Upper lobe of right lung (tissue), 1 donor: ENCODE data around the gene CILP2. TPM values are rescaled to one million over a fixed set of nuclear protein-coding genes. Genes with fewer than 3 reads are reported as not detected.

Experiments
- ATAC-seq: fragments of 200-7000 bp; cut with Tn5 transposase; one replicate; pipeline ENCODE4 v1.9.1; 2020; ENCODE audit warnings: mild to moderate bottlenecking, moderate library complexity
- DNase-seq: peaks from one replicate; pipeline ENCODE4 v3.0.0-alpha.2; 2020
- H3K27ac ChIP-seq: fragments of 200-600 bp; one replicate; pipeline ENCODE4 v1.8.0; 2022
- H3K27me3 ChIP-seq: fragments of 200-600 bp; one replicate; pipeline ENCODE4 v1.8.0; 2022; ENCODE audit warnings: mild to moderate bottlenecking
- H3K36me3 ChIP-seq: fragments of 200-600 bp; one replicate; pipeline ENCODE4 v1.8.0; 2022
- H3K4me1 ChIP-seq: fragments of 200-600 bp; one replicate; pipeline ENCODE4 v1.8.0; 2022
- H3K4me3 ChIP-seq: fragments of 200-600 bp; one replicate; pipeline ENCODE4 v1.8.0; 2022; ENCODE audit warnings: mild to moderate bottlenecking
- H3K9me3 ChIP-seq: fragments of 200-600 bp; one replicate; pipeline ENCODE4 v1.8.0; 2022
- intact Hi-C: fragments of 100-400 bp; cut with DNase I; formaldehyde crosslinking; loops from one replicate; pipeline ENCODE4 v1.11.0; 2022
- total RNA-seq: library from RNA; stranded (reverse); fragmentation: NEBNext Ultra II Directional; extraction: Animal tissue kit (Norgen Biotek cat#: 25700); gene quantifications from one replicate; pipeline ENCODE4 v1.2.1, GENCODE V29; 2021
- TF ChIP-seq, protein P1 (sequence below): fragments of 200-600 bp; IDR thresholded peaks from one replicate; pipeline ENCODE4 v1.8.0; 2022; ENCODE audit warnings: antibody characterized with exemption
- donor health status: DM: no; HTN: yes; CAD: no; lungs with severe emphysema.

Gene CILP2
- total RNA-seq, 1 donor from 2014 or later = 0.41 TPM

DNA sequence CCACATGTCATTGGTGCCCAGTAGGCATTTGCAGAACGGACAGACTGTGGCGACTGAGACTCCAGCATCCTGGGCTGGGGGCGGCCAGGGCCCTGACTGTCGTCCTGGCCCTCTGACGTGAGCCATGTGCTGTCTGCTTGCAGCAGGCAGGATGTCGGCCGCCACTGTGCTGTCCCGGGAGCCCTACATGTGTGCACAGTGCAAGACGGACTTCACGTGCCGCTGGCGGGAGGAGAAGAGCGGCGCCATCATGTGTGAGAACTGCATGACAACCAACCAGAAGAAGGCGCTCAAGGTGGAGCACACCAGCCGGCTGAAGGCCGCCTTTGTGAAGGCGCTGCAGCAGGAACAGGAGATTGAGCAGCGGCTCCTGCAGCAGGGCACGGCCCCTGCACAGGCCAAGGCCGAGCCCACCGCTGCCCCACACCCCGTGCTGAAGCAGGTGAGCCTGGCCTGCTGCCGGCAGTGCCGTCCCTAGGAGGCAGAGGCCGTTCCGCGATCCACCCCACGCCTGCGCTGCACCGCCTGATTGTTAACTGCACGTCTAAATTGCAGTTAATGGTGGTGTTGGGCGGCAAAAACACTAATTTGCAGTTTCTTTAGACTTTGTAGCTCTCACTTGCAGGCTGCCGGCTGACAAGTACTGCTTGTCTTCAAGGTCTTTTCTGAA lies 37.0 kb upstream of the CILP2 start:
- ATAC-seq (no peak), DNase-seq (no peak)
- no peaks in the 10 kb centered on the region for H3K9me3 ChIP-seq
- no peak overlapping the region for H3K4me3 ChIP-seq
- H3K27ac ChIP-seq = no peak overlapping the region
- no peaks in the 10 kb centered on the region for H3K4me1 ChIP-seq
- peaks cover 95% of the 10 kb centered on the region for H3K36me3 ChIP-seq
- intact Hi-C loops = no loop called here
- TF ChIP-seq, protein P1, sequence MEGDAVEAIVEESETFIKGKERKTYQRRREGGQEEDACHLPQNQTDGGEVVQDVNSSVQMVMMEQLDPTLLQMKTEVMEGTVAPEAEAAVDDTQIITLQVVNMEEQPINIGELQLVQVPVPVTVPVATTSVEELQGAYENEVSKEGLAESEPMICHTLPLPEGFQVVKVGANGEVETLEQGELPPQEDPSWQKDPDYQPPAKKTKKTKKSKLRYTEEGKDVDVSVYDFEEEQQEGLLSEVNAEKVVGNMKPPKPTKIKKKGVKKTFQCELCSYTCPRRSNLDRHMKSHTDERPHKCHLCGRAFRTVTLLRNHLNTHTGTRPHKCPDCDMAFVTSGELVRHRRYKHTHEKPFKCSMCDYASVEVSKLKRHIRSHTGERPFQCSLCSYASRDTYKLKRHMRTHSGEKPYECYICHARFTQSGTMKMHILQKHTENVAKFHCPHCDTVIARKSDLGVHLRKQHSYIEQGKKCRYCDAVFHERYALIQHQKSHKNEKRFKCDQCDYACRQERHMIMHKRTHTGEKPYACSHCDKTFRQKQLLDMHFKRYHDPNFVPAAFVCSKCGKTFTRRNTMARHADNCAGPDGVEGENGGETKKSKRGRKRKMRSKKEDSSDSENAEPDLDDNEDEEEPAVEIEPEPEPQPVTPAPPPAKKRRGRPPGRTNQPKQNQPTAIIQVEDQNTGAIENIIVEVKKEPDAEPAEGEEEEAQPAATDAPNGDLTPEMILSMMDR = no peak
- H3K27me3 ChIP-seq = no peaks in the 10 kb centered on the region

DNA sequence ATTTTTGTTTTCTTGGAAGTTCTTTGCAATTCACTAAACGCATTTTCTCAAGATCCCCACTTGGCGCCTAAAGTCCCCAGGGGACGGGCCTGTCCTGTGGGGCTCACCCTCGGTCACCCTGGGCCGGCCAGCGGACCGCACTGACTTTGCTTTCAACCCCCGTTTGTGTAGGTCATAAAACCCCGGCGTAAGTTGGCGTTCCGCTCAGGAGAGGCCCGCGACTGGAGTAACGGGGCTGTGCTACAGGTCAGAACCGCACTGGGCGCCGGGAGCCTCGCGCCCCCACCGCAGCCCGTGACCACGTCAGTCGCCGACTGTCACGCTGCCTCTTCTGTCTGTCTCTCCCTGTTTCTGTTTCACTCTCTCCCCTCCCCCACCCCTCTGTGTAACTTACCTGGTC lies 36.3 kb upstream of the CILP2 start:
- H3K27me3 ChIP-seq = no peaks in the 10 kb centered on the region
- H3K36me3 ChIP-seq = peaks cover 95% of the 10 kb centered on the region
- intact Hi-C loops = no loop called here
- no peak for DNase-seq
- H3K4me3 ChIP-seq = no peak overlapping the region
- no peaks in the 10 kb centered on the region for H3K4me1 ChIP-seq
- no peak for ATAC-seq
- H3K27ac ChIP-seq = no peak overlapping the region
- TF ChIP-seq, protein P1 = no peak
- no peaks in the 10 kb centered on the region for H3K9me3 ChIP-seq

DNA sequence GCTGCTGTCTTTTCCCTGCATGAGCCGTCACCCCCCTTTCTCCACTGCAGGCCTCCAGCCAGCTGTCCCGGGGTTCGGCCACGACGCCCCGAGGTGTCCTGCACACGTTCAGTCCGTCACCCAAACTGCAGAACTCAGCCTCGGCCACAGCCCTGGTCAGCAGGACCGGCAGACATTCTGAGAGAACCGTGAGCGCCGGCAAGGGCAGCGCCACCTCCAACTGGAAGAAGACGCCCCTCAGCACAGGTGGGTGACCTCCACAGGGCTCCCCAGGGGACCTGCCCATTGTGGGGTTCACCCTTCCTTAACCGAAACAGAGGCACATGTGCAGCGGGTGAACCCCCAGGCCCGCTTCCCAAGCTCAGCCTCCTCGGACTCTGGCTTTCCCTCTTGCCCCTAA lies 35.8 kb upstream of the CILP2 start:
- TF ChIP-seq, protein P1 = no peak
- DNase-seq (no peak), ATAC-seq (no peak)
- Histone ChIP-seq H3K36me3 (peaks cover 94% of the 10 kb centered on the region), H3K4me3 (no peak overlapping the region), H3K9me3 (no peaks in the 10 kb centered on the region), H3K27me3 (no peaks in the 10 kb centered on the region), H3K4me1 (no peaks in the 10 kb centered on the region), H3K27ac (no peak overlapping the region)
- intact Hi-C loops = no loop called here

DNA sequence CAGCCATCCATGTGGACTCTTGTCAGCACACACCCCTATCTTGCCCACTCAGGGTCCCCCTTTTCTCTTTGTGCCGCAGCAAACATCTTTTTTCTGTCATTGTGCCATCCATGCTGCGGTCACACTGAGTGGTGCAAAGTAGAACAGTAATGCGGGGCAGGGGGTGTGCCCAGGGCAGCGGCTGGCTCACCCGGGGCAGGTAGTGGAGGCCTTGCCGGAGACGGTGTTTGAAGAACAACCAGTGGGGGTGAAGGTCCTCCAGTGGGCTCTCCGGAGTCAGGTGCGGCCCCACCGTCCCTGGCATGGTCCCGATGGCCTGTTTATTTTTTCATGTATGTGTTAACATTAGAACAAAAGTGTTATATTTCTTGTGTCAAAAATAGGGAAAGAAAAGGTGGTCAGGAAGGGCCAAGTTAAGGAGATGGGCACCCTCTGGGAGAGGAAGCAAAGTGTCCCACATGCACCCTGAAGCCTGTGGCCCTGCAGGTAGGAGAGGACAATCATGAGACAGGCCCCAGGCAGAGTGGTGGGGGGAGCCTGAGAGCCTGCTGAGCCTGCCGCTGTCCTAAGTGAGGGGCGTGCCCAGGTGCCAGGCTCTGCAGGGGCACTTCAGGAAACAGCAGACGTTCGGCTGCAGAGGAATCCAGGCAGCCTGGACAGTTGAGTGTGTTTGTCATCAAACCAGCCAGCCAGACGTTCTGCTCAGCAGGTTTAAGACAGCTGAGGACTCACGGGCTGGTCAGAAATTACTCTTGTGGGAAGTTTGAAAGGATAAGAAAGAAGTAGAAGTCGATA lies 35.1 kb upstream of the CILP2 start:
- TF ChIP-seq, protein P1 = no peak

DNA sequence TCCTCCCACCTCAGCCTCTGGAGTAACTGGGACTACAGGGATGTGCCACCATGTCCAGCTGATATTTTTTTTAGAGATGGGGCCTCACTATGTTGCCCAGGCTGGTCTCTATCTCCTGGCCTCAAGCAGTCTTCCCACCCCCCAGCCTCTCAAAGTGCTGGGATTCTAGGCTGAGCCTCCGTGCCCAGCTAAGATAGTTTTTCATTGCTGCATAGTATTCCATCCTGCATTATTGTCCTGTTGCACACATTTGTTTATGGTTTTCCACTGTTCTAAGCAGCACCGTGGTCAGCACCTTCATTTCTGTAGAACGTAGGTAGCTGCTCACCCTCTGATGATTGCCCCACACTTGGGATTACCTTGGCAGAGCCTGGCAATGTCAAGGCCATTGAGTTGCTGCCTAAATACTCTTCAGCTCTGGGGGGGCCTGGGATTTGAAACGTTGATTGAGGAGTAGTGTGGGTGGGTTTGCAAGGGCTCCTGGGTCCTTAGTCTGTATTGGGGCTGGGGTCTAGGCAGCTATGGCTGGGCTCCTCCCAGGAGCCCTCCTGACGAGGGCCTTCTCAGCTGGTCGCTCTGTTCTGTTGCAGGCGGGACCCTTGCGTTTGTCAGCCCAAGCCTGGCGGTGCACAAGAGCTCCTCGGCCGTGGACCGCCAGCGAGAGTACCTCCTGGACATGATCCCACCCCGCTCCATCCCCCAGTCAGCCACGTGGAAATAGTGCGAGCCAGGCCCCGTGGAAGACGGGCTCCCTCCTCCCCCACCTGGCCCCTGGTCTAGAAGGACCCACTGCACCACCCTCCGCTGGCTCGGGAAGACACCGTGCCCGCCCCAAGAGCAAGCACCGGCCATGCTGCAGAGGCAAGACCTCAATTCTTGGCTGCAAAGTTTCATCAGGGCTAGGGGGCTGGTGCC lies 33.1 kb upstream of the CILP2 start:
- ATAC-seq (no peak), DNase-seq (no peak)
- H3K4me1 ChIP-seq = no peaks in the 10 kb centered on the region
- H3K36me3 ChIP-seq = peaks cover 72% of the 10 kb centered on the region
- intact Hi-C loops = no loop called here
- H3K27ac ChIP-seq = no peak overlapping the region
- H3K9me3 ChIP-seq = no peaks in the 10 kb centered on the region
- no peaks in the 10 kb centered on the region for H3K27me3 ChIP-seq
- H3K4me3 ChIP-seq = no peak overlapping the region
- TF ChIP-seq, protein P1 = no peak

More for the DNA sequence above, 35.1 kb upstream of the CILP2 start:
- Histone ChIP-seq H3K4me3 (no peak overlapping the region), H3K36me3 (peaks cover 92% of the 10 kb centered on the region), H3K4me1 (no peaks in the 10 kb centered on the region), H3K27ac (no peak overlapping the region), H3K9me3 (no peaks in the 10 kb centered on the region), H3K27me3 (no peaks in the 10 kb centered on the region)
- DNase-seq (no peak), ATAC-seq (peak; percentile 77)
- intact Hi-C loops = no loop called here
